Measurements from ENCODE around the gene PRDM15.

PRDM15 gene, protein sequence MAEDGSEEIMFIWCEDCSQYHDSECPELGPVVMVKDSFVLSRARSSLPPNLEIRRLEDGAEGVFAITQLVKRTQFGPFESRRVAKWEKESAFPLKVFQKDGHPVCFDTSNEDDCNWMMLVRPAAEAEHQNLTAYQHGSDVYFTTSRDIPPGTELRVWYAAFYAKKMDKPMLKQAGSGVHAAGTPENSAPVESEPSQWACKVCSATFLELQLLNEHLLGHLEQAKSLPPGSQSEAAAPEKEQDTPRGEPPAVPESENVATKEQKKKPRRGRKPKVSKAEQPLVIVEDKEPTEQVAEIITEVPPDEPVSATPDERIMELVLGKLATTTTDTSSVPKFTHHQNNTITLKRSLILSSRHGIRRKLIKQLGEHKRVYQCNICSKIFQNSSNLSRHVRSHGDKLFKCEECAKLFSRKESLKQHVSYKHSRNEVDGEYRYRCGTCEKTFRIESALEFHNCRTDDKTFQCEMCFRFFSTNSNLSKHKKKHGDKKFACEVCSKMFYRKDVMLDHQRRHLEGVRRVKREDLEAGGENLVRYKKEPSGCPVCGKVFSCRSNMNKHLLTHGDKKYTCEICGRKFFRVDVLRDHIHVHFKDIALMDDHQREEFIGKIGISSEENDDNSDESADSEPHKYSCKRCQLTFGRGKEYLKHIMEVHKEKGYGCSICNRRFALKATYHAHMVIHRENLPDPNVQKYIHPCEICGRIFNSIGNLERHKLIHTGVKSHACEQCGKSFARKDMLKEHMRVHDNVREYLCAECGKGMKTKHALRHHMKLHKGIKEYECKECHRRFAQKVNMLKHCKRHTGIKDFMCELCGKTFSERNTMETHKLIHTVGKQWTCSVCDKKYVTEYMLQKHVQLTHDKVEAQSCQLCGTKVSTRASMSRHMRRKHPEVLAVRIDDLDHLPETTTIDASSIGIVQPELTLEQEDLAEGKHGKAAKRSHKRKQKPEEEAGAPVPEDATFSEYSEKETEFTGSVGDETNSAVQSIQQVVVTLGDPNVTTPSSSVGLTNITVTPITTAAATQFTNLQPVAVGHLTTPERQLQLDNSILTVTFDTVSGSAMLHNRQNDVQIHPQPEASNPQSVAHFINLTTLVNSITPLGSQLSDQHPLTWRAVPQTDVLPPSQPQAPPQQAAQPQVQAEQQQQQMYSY

DNA sequence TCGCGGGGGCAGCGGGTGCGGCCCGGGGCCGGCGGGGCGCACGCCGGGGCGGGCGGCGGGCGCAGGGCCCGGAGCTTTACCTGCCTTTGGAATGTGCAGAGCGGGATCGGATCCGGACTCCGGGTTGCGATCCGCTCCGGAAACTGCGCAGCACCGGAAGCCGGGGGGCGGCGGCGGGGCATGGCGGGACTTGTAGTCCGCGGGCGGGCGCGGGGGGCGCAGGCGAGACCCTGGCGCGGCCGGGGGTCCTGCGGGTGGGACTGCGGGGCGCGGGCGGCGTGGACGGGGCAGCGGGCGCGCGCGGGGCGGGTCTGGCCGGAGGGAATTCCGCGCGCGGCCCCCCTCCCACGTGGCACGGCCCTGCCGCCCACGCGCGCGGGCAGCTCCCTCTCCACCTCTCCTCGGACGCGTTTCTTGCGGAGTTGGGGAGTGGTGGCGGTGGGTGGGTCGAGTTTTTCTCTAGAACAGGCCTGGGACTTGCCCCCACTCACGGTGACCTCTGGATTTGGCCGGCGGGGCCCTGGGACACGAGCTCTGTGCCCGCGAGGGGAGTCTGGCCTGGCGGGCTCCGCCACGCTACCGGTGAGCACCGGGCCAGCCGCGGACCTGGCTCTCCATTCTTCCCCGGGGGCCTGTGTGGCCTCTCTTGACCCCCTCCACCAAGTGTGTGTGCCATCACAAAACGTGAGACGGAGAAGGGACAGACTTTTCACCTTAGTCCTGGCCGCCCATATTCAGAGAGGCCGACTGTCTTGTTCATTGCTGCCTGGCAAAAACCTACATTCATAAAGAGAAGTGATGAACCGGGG, at the start of gene PRDM15:
PRDM15 (minus strand) TSS at position 155 of the 809 bp plus-strand sequence. CDS start 18,981 bp downstream, outside the sequence.
- DNase-seq (ENCODE audit: low read depth, low spot score) = no peak

DNA sequence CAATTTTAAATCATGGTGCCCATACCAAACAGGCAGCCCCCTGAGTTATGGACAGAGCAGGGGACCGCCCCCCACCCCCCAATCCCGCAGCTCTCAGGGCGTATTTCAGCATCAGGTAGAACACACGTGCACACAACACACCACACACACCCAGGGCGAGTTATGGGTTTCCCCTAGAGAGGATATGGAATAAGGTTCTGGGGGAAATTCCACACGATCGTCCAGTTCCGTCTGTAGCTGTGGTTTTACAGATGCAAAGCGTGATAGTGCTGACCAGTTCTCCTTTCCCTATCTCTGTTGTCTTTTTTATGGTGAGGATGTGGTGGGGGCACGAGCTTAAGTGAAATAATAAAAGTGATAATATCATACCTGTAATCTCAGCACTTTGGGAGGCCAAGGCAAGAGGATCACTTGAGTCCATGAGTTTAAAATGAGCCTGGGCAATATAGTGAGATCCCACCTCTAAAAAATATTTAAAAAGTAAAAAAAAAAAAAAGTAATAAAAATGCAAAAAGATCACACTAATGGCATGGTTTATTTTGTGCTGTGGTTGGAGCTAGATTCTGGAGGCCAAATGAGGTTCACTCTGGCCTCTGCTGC, 49.6 kb upstream of the PRDM15 start:
- DNase-seq (ENCODE audit: low read depth, low spot score) = no peak

DNA sequence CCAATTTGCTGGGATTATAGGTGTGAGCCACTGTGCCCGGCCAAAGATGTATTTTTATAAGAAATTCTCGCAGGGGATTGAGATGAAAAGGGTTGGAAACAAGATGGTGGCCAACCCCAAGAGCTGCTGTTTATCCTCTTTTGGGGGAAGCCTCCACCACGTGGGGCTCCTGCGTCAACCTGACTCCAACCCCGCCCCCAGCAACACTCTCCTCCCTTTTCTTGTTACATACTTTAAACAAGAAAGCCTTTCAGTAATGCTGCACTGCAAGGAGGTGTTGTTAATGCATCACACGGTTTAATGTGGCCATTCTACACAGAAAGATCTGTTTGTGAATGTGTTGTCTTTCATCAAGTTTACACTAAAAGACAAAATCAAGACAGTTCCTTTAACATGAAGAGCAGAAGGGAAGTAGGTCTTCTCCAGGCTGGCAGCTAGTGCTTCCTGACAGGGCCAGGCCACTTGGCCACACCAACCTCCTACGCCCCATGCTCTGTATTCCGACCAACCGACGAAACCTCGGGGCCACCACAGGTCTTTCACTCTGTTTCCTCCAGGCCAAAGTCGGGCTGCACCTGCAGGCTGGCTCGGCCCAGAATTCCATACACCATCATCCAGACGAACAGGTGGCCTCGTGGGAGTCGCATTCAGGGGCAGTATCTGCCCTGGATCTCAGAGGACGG, 48.7 kb upstream of the PRDM15 start:
- DNase-seq (ENCODE audit: low read depth, low spot score) = no peak

DNA sequence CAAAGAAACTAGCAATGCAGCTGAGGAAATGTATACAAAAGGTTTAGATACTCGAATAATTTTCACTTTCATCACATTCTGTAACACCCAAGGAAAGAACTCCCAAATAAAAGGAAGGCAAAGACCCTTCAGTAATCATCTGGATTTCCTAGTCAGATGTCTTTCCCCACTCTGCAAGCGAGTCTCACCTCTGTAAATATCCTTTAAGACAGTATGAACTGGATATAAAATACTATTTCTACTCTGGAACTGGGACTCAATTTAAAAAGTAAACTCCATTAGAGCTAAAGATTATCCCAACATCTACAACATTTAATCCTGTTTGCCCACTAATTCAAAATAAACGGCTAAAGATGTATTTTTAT, 47.6 kb upstream of the PRDM15 start:
- DNase-seq (ENCODE audit: low read depth, low spot score) = no peak

DNA sequence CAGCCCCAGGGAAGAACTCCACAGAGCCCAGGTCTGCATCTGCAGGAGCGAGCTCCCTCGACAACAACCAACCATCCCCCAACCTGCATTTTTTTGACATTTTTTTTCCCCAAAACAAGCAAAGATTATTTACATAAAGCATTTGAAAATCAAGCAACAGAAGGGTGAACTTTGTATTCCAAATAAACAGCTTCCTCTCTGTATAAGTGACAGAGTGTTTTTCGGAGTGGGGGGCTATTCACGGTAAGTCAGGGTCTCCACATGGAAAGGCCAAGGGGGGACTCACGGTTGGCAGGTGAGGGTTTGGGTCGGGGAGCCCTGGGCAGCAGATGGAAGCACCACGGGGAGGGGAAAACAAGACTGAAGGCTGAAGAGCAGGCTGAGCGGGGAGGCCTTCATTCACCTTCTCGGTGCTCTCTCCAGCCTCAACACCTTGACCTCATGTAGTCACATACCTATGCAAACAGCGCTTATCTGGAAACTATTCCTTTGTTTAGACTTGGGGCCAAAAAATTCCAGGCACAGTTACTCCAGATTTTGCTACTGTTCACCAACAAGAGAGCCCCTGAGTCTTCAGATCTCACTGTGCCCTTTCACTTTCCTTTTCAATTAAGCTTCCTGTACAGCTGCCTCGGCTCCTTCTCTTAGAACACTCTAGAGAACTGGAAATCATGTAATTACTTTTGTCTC, 47.1 kb upstream of the PRDM15 start:
- DNase-seq (ENCODE audit: low read depth, low spot score) = peak; percentile 40

DNA sequence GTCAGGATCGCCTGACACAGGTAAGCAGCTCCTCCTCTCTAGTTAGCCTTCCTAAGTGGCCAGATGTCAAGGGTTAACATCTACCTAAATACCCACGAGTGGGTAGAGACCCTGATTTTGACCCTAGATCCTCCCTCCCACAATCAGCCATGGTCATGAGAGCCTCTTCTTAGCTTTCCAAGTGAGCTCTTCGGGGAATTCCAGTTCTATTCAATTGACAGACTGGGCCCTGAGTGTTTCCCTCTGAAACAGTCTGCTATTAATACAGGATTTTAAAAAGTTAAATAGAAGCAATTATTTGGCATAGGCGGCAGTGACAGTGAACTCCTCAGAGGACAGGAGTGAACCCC, 46.6 kb upstream of the PRDM15 start:
- DNase-seq (ENCODE audit: low read depth, low spot score) = no peak

DNA sequence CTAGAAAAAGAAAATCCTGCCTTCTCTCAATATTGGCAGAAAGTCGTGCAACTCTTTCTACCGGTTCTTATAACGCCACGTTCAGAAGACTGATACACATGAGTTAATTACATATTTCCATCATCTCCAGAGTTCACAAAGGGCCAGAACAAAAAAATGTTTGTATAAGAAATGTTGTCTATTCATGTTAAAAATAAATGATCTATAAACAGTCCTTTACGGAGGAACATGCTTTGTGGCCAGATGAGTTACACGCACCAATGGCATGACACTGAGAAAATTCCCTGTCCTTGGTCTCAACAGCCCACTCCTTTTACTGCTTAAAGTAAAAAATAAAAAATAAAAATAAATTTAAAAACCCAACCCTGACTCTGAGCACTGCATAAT, 45.2 kb upstream of the PRDM15 start:
- no peak for DNase-seq (ENCODE audit: low read depth, low spot score)

DNA sequence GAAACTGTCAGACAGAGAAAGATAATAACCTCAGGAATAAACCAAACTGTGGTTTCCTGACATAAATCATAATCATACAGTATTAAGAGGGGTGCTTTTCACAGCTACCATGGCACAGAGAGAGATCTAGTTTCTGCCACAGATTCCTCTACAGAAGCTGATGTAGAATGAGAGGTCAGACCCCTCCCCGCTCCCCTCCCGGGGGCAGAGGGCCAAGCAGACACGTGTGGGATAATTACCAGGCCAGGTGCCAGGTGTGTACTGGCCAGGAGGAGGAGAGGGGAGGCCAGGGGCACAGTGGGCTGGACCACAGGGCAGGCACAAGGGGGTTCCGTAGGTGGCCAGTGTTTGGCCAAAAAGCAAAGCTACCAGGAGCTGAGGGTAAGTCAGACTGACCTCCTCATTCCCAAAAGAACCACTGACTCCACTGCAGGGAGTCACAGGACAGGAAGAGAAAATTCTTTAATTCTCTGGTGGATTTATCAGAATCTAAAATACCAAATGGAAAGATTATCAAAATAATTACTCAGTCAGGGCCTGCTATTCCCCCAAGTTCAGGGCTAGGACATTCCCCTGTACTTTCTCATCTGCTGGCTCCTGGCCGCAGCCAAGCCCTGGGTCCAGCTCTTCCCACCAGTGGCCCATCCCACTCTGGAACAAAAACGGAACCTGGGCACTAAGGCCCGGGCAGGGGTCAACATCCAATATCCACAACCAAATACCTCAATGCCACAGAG, 44.7 kb upstream of the PRDM15 start:
- no peak for DNase-seq (ENCODE audit: low read depth, low spot score)

DNA sequence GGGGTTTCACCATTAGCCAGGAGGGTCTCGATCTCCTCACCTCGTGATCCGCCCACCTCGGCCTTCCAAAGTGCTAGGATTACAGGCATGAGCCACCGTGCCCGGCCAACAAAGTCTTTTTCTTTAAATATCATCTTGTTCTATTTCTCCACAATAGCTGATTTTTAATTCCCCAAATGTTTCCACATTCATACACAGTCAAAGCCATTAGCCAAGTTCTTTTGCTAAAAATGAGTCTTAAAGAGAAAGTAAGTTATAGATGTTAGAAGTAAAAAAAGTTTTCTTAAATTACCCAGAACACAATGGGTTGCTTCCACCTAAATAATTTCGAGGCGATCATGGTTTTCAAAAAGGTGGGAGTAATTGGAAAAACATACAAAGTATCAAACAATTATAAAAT, 44.0 kb upstream of the PRDM15 start:
- no peak for DNase-seq (ENCODE audit: low read depth, low spot score)

DNA sequence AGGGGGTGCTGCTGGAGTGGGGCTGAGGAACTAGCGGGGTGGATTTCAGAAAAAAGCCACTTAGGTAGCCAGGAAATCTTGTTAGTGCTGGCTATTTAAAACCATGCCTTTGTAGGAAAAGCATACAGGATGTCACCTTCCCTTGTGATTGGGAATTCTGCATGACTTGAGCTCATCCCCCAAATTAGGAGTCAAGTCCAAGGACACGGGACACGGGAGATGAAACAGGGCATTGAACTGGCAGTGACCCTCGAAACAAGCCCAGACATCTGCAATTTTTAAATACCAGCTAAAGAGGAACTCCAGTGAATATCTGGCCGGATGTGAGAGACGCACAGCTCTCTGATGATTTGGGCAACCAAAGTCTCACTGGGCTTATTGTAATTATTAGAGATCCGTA, 41.9 kb upstream of the PRDM15 start:
- no peak for DNase-seq (ENCODE audit: low read depth, low spot score)

DNA sequence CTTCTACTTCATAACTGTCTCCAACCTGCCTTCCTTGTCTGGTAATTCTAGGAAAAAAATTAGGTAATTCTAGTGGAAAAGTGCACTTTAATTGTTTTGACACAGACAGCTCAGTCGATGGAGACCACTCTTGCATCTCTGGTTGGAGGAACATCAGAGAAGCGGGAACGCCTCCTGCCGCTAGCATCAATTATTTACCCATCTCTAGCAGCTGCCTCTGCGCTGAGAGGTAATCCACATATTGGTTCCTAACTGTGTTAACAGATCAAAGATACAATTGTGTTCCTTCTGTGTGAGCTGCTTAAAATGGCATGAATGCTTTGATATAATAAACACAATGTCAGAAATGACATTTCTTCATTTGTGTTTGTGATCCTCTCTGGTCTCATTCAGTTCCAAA, 41.3 kb upstream of the PRDM15 start:
- DNase-seq (ENCODE audit: low read depth, low spot score) = no peak

DNA sequence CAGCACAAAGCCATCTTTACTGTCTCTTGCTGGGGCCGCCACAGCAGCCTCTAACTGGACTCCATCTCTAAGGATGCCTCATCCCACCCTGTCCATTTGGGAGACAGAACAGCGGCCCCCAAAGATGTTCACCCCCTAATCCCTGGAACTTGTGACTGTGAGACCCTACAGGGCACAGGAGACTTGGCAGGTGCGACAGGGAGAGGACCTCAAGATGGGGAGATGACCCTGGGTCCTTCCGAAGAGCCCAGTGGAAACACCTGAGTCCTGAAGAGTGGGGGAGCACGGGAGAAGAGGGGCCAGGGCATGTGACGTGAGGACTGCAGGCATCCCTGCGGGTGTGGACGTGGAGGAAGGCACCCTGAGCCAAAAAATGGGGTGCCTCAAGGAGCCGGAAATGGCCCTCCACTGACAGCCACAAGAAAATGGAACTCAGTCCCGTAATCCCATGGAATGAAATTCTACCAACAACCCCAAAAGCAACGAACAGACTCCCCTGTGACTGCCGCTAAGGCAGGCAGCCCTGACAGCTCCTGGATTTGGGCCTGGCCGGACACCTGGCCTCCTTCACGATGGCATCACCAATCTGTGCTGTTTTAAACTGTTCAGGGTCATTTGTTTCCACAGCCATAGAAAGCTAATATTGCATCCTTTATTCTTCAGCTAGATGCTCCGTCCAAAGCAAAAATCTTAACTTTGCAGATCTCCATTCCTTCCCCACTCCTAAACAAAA, 40.7 kb upstream of the PRDM15 start:
- no peak for DNase-seq (ENCODE audit: low read depth, low spot score)

DNA sequence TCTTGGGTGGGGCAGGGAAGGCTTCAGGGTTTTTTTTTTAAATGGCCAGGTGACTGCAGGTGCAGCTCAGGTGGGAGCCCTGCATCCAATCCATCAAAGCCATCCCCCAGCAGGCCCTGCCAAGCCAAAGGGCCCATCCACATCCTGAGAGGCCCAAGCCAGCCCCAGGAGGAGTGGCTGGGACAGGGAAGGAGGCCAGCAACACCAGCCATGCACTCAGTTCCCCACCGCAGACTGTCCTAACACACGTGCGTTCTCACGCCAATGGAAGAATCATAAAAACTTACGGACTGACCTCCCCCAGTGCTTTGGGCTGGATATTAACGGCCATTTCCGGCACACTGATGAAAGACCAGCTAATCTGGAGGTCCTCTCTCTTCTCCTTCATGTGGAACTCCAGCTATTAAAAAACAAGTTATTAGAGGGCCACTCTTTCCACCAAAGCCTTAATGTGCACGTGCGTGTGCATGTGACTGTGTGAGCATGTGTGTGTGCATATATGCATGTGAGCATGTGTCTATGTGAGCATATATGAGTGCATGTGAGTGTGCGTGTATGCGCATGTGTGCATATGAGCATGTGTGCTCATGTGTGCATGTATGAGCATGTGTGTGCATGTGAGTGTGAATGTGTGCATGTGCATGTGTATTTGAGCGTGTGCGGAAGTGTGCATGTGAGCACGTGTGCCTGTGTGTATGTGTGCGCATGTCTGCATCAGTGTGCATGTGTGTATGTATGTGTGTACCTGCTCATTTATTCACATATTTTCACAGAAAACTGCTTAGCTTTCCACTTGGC, 39.6 kb upstream of the PRDM15 start:
- DNase-seq (ENCODE audit: low read depth, low spot score) = no peak

DNA sequence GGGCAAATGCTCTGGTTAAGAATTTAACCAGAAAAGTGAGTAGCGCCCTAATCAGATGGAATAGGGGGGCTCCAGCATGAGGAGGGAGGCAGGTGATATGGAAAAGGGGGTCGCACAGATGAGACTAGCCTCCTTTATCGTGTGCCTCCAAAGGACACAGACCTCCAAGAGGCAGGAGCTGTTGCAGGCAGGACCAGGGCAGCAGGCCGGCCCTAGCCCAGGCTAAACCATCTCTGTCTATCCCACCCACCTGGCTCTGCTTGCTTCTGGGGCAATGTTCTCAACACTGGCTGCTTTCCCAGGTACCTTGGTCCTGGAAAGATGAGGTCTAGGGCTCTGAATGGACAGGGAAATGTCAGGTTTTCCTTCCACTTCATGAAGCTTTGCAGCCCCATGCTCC, 38.4 kb upstream of the PRDM15 start:
- DNase-seq (ENCODE audit: low read depth, low spot score) = no peak

DNA sequence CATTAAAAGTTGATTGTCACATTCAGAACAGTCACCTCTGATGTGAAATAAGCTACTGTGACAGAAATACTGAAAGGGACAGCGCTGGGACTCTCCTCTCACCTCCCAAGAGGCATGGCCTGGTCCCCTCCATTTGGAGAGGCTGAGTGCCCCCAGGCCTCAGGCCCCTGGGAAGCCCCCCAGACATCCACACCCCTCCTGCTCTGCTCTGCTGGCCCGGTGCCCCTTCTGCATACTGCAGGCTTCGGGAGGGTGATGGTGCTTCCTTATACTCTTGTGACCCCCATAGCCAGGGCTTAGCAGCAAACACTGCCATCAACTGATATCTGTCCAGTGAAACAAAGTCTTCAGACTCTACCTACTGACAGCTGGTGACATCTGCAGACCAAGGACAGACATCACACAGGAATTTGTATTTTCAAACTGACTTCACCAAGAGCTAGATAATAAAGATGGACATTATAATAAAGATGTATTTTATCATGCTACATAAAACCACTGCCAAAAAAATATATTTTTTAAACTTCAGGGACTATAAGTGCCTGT, 37.8 kb upstream of the PRDM15 start:
- no peak for DNase-seq (ENCODE audit: low read depth, low spot score)

DNA sequence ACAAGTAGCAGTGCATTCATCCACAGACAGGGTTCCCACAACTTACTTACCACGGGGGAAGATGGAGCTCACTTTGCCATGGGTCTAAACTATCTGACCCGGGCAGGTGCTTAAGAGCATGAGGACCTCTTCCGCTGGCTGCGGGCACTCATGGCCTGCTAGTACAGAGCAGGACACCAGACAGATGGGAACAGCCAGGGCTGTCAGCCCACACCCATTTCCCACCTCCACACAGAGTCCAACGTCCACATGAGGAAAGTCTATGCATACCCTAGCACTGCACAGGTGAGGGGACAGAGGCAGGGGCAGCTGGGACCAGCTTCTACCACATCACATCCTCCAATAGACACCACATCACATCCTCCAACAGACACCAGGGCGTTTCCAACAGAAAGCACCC, 35.8 kb upstream of the PRDM15 start:
- no peak for DNase-seq (ENCODE audit: low read depth, low spot score)

DNA sequence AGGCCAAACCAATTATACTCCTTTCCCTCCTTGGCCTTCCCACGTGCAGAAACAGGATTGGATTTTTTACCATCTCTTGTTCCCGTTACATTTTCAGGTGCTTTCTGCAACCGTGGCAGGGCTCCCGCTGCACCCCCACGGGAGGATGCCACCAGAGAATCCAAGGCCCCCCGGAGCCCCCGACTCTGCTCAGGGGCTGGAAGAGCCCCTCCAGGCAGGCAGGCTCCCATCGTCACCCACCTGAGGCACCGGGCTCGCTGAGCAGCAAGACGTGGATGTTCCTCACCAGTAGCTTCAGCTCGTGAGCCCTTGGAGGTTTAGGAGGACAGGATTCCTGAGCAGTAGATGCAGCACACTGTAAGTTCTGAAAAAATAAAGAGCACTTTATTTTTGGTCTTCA, 35.2 kb upstream of the PRDM15 start:
- DNase-seq (ENCODE audit: low read depth, low spot score) = no peak

DNA sequence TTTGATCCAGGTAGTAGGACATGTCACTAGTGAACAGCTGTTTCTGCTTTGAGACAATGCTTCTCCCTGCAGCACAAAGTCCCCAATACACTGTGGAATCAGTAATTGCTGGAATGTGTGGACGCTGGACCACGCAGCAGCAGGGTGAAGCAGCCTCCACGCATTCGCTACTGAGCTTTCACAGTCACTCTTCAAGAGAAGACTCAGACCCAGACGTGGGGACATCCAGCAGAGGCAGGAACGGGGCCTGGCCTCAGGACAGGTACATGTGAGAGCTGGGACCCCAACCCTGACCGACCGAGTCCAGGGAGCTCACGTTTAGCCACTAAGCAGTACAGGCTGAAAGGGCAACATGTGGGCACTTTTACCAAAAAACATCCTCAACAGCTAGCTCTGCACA, 34.1 kb upstream of the PRDM15 start:
- DNase-seq (ENCODE audit: low read depth, low spot score) = no peak

All from iPS DF 19.7 (cell line).